Measurements from ENCODE around the gene SCO1.
"Not testable (repeated sequence)": the region's sequence is repeated elsewhere in the genome, so short reads cannot be mapped to it uniquely, and the experiment has no call there.

The SCO1 gene

DNA sequence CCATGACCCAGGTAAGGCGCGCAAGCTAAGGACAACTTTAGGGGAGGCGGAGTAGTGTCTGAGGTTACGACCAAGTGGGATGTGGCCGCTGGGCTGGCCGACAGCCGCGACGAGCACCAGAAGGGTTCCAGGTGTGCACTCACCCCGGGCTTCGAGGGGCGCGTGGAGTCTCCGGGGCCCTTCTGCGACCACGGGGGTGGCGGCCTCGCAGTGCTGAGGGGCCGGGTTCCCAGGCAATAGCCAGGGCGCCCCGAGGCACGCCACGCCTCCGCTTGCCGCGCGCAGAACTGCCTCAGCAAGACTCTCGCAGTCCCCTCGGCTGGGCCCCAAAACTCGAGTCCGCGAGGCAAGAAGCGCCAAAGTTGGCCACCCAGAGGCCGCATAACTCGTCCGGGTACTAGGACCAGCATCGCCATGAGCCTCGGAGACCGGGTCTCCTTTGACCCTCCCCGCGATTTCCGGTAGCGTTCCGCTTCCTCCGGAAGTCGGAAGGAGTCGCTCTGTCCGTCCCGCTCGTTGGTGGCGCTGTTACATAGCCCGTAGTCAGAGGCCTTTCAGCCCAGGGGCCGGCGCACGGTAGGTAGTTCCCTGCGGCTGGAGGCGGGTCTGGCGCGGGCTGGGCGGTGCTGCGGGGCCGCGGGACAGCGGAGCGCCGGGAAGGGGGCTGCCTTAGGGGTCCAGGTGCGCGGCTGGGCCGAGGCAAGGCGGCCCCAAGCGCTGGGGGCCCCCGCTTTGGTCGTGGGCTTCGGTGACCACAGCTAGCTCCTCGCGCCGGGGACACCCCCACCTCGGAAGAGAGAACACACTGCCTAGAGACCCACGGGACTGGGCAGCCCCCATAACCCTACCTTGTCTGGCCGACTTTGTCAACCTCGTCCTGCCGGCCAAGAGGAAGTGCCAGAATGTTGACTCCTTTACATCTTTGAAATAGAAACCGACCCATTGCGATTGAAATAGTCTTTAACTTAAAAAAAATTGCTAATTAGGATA, at the start of gene SCO1, which contains the start of gene ADPRM:
SCO1 (minus strand) TSS at position 442 of the 990 bp plus-strand sequence; CDS start at position 416, 26 bp downstream.
ADPRM (plus strand) TSS at position 503 of the 990 bp plus-strand sequence. CDS start 7,333 bp downstream, outside the sequence.
- DNase-seq (ENCODE audit: low spot score): peak; percentile 93

DNA sequence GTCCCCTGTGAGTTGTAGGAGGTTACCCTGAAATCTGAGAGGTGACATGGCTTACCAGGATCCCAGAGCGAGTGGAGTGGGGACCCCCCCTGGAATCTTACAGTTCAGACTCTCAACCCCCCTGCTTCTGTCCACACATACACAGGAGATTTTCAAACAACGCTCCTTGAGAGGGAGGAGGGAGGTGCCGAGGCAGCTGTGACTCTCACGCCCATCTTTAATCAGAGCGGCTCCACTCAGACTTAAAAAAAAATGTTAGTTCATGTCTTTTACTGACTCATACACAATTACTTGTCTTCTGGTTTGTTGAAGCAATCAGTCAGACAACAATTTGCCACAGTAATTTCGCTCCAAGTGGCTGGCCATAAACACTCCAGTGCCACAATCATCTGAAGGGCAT, 47.9 kb upstream of the SCO1 start:
- no peak for DNase-seq (ENCODE audit: low spot score)

DNA sequence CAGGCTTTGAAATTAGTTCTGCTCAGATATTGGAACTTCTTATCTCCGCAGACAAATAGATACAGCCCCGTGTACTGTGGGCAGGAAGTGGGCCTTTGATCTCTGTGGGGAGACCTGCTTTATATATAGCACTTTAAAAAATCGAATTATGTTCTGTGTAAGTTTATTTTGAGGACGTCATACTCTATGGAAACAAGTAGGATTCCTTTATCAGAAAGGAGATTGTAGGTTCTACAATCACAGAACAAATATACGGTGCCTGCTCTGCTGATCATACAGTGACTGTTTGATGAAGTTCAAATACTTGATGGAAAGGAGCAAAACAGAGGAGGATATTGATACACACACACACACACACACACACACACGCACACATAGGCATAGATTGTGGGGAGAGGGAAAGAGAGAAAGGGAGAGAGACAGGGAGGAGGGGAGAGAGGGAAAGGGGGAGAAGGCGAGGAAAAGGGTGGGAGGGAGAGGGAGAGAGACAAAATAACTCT, 47.2 kb upstream of the SCO1 start:
- DNase-seq (ENCODE audit: low spot score): no peak

DNA sequence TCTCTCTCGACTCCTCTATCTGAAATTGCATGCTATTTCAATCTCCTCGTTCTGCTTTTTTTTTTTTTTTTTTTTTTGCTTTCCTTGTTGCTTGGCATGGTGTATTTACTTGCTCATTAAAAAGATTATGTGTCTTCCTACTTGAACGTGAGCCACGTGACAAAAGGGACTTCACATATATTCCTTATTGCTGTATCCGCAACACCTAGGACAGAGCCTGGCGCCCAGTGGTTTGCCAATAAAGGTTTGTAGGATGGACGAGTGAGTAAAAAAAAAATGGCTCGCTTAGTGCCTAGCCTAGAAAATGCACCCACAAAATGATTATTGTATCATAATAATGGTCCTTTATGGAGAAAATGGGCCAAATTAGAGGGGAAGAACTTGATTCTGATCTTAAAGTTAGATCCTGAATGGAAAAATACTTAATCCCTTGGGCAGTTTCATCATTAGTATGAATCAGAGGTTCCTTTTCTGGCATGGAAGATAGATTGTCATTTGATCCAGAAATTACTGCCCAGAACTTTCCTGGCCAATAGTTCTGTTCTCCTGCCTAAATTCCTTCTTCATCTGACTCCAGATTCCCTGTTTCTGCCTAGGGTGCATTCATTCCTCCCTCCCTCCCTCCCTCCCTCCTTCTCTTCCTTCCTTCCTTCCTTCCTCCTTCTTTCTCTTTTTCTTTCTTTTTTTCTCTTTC, 46.1 kb upstream of the SCO1 start:
- DNase-seq (ENCODE audit: low spot score): peak; percentile 11

DNA sequence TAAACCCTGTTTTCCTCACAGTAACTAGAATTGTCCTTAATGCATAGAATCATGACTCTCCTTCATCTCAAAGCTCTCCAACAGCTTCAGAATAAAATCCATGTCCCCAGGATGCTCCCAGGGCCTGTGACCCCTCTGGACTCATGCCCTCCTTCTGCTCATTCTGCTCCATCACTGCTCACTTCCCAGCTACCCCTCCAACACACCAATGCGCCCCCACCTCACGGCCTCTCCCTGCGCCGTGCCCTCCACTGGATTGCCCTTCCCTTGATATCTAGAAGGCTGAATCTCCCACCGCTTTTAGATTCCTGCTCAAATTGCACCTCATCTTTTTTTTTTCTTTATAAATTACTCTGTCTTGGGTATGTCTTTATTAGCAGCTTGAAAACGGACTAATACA, 45.1 kb upstream of the SCO1 start:
- DNase-seq (ENCODE audit: low spot score): no peak

DNA sequence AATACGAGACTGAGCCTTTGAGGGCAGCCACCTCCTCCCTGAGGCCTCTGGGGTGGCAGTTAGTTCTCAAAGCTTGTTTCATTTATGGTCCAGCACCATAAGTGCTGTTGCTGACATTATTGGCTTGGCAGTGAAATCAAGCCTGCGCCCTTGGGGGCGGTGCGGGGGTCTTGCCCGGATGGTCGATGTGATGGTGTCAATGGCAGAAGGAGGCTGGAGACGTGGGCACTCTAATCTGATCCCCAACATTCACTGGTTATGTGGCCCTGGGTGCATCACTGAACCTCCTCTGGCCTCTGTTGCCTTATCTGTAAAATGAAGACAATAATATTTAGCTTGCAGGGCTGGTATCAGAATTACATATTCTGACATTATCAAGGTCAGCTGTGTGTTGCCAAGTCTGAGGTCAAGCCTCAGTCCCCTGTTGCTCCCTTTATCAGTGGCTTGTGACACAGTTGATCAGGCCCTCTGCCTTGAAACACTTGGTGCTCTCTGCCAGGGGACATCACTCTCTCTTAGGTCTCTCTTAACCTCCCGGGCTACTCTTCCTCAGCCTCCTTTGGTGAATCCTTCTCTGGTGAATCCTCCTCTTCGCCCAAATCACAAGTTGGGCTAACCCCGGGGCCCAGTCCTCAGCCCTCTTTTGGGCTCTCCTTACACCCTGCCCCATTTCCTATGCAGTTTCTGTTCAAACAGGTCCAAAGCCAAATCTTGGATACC, 44.2 kb upstream of the SCO1 start:
- DNase-seq (ENCODE audit: low spot score): no peak

DNA sequence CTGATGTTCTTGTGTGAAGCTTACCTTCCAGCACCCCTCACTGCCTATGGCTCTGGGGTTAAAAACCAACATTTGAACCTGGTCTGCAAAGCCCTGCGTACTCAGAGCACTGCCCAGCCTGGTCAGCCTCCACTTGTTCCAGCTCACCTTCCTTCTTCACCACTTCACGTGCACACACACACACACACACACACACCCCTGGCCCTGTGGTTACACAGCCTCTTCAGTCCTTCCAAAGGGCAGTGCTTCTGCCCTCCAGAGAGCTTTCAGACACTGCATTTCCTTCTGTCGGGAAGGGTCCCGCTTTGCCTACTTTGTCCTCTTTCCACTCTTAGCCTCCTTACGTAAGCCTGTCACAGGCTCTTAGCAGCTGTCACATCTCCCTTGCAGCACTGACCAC, 42.1 kb upstream of the SCO1 start:
- no peak for DNase-seq (ENCODE audit: low spot score)

DNA sequence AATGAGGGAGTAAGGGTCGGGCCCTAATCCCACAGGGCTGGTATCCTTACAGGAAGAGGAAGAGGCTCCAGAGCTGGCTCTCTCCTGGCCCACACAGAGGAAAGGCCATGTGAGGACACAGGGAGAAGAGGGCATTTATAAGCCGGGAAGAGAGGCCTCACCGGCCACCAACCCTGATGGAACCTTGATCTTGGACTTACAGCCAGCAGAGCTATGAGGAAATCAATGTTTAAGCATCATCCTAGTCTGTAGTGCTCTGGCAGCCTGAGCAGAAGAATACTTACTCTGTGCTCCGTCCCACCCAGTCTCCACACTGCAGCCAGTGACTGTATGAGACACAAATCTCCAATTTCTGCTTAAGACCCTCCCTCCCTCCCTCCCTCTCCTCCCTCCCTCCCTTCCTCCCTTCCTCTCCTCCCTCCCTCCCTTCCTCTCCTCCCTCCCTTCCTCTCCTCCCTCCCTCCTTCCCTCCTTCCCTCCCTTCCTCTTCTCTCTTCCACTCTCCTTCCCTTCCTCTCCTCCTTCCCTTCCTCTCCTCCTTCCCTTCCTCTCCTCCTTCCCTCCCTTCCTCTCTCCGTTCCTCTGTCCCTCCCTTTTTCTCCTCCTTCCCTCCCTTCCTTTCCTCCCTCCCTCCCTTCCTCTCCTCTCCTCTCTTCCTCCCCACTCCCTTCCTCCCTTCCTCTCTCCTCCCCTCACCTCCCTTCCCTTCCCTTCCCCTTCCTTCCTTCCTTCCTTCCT, 41.4 kb upstream of the SCO1 start:
- DNase-seq (ENCODE audit: low spot score): no peak

DNA sequence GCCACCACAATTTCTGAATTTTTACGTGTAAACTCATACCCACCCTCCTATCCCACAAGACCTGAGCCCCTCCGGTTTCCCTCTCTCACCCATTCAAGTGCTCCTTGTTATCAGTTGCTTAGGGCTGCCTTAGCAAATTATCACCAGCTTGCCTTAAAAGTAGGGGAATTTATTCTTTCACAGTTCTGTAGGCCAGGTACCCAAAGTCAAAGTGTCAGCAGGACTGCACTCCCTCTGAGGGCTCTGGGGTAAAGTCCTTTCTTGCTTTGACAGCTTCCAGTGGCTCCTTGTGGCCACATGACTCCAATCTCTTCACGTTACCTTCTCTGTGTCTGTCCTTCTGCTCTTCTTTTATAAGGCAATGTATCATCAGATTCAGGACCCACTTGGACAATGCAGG, 40.4 kb upstream of the SCO1 start:
- DNase-seq (ENCODE audit: low spot score): no peak

DNA sequence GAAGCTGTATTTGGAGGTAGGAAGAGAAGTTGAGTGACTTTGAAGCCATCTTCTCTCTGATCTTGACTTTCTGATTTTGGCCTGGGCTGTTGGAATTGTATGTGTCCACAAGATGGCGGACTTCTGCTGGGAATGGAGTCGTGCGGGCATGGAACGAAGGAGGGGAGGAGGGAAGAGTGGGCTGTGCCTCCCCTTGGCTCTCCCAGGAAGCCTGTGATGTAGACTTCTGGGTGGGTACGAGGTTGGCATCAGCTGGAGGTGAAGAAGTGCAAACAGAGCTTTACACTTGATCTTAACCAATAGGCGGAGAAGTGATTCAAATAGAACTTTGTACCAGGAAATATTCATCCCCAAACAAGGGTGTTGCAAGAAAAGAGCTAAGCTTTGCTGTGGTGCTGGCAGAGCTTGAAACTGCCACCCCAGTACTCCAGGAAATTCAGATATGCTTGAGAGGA, 39.9 kb upstream of the SCO1 start:
- peak; percentile 36 for DNase-seq (ENCODE audit: low spot score)

DNA sequence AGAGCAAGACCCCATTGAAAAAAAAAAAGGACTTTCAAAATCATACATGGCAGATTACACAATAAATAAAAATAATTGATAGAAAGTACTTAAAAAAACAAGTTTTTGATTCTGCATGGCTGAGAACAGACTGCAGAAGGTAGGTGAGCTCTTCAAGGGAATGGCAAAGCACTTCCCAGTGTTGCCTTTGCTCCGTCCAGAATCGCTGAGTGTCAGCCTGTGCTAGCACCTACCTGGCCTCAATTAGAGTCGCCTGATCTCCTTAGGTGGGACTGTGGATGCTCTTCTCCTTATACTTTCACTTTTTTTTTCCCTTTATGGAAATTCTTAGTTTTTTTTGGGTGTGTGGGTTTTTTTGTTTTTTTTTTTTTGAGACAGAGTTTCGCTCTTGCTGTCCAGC, 38.5 kb upstream of the SCO1 start:
- no peak for DNase-seq (ENCODE audit: low spot score)

DNA sequence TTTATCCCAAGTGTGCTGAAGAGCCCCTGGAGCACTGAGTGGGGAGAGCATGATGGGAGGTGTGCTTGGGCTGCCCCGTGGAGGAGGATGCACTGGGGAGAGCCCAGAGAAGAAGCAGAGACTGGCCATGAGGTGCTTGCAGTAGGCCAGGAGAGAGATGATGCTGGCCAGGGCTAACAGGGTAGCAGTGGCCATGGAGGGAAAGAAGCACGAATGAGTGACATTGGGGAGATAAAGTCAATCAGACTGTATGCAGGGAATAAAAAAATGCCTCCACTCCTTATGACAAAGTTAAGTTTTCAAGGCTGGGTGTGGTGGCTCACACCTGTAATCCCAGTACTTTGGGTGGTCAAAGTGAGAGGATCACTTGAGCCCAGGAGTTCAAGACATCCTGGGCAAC, 37.9 kb upstream of the SCO1 start:
- DNase-seq (ENCODE audit: low spot score): no peak

DNA sequence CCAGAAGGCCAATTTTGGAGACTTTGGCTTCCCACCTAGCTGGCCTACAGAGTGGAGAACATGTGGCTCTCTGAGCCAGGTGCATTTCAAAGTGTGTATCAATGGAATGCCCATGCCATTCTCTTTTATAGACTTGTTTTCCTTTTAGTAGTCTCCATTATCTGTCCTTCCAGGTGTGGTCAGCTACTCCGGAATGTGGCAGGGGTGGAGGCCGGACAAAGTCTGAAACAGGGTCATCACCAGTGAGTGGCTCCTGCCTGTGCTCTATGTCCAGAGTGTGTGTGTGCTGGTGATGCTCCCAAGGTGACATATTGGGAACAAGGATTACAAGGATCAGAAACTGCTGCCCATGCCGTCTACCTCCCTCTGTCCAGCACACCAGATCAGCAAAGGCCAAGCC, 36.3 kb upstream of the SCO1 start:
- DNase-seq (ENCODE audit: low spot score): no peak

DNA sequence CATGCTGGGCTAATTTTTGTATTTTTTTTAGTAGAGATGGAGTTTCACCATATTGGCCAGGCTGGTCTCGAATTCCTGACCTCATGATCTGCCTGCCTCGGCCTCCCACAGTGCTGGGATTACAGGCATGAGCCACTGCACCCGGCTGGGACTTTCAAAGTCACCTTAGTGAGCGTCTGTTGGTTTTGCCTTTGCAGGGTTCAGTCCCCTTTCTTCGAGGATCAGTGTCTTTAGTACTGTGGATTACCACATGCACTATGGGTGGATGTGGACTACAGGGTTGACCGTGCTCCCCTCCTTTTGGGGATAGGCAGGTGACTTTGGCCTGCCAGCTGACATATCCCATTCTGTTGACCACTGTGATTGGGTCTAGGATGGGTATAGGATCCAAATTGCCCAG, 34.8 kb upstream of the SCO1 start:
- not testable (repeated sequence) for DNase-seq (ENCODE audit: low spot score)

DNA sequence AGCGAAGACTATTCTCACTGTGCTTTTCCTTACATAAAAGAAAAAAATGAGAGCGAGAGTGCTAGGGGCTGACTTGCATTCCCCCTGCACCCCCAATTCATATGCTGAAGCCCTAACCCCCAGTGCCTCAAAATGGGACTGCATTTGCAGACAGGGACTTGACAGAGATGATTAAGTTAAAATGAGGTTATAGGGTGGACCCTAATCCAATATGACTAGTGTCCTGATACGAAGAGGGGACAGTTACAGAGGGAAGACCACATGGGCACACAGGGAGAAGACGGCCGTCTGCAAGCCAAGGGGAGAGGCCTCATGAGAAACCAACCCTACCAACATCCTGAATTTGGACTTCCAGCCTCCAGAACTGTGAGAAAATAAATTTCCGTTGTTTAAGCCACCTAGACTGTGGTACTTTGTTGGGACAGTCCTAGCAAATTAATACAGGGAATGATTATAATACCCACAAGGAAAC, 34.1 kb upstream of the SCO1 start:
- no peak for DNase-seq (ENCODE audit: low spot score)

DNA sequence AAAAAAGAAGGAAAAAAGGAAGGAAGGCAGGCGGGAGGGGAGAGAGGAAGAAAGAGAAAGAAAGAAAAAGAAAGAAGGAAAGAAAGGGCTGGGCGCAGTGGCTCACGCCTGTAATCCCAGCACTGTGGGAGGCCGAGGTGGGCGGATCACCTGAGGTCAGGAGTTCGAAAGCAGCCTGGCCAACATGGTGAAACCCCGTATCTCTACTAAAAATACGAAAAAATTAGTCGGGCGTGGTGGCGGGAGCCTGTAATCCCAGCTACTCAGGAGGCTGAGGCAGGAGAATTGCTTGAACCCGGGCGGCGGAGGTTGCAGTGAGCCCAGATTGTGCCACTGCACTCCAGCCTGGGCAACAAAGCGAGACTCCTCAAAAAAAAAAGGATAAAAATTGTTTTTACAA, 32.9 kb upstream of the SCO1 start:
- not testable (repeated sequence) for DNase-seq (ENCODE audit: low spot score)

DNA sequence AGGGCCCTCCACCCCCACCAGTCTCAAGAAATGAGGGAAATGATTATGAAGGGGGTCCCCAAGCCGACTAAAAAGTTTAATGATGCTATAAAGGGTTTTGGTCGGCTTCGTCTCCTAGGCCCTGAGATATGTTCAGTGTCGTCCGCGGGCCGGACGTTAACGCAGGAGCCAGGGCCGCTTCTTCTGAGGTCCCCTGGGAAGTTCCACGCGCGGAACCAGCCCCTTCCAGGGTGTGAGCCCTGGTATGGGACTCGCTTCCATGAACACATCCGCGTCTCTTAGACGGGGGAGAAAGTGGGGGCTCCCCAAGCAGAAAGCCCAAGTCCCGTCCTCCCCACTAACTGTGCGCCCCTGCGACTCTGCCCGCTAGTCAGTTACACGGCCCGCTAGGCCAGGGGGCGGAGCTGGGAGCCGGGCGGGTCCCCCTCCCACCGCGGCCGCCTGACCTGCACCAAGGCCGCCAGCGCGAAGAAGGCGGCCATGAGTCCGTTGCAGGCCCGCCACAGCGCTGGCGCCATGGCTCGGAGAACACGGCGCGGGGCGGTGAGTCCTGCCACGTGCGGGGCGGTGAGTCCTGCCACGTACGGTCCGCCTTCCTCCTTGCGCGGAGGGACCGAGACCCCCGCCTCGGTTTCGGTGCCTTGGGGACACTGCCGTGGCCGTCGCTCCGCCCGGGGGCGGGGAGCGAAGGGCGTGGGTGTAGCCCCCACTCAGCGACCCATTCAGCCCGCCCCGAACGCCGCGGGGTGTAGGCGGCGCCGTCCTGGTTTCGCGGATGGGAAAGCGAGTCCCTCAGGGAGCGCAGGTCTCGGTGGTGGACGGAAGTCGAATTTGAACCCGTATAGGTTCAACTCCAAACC, 32.2 kb upstream of the SCO1 start, which contains the start of gene TMEM220:
TMEM220 (minus strand) TSS at position 690 of the 860 bp plus-strand sequence; CDS start at position 518, 172 bp downstream.
- DNase-seq (ENCODE audit: low spot score): peak; percentile 62

DNA sequence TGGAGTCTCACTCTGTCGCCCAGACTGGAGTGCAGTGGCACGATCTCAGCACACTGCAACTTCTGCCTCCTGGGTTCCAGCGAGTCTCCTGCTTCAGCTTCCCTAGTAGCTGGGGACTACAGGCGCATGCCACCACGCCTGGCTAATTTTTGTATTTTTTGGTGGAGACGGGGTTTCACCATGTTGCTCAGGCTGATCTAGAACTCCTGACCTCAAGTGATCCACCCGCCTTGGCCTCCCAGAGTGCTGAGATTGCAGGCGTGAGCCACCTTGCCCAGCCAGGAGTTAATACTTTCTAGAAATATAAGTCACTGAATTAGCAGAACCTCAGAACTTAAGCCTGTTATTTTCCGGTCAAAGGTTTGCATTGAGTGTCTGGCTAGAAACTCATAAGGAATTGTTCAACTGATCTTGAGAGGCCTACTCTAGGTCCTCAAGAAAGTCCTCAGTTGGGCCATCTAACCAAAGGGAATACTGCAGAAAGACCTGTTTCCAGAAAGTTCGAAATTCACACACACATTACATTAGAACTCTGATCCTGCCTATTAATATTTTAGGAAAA, 31.1 kb upstream of the SCO1 start:
- no peak for DNase-seq (ENCODE audit: low spot score)

DNA sequence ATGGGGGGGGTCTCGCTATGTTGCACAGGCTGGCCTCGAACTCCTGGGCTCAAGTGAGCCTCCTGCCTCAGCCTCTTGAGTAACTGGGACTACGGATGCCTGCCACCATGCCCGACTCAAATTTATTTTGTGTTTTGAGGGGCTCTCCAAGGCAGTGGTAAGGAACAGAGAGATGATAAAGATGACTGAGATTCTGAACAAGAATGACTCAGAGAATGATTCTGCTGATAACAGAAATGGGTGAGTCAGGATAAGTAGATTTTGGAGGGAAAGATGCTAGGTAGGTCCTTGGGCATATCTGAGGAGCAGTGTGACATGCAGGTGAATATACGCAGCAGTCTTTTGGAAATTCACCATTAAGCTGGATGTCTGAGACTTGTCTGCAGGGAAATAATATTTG, 29.9 kb upstream of the SCO1 start:
- no peak for DNase-seq (ENCODE audit: low spot score)

DNA sequence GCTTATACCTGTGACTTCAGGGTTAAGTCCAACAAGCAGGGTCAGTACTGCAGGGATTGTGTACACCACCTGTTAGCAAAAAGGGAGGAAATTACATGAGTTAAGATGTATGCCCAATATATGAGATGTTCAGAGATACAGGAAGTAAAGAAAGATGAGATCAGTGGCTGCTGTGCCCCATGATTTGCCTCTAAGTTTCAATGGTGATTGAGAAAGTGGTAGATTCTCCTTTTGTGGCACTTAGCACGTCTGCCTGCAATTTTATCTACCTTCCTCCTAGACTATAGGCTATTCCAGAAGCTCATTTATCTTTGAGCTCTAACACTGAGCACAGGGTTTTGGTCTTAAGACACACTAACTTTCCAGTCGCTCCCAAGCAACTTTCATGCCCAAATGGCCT, 28.9 kb upstream of the SCO1 start:
- DNase-seq (ENCODE audit: low spot score): no peak
